Natural killer cell (primary cell): Measurements from ENCODE around the gene ZYG11A. TPM values are rescaled to one million over a fixed set of nuclear protein-coding genes. Genes with fewer than 3 reads are reported as not detected.
"Not testable (repeated sequence)": the region's sequence is repeated elsewhere in the genome, so short reads cannot be mapped to it uniquely, and the experiment has no call there.

Experiments
- ATAC-seq, 3 donors: fragments of 150-1000 bp in 2 of 3; fragments of 200-7000 bp in 1 of 3; cut with Tn5 transposase; 1 replicate in 1 of 3; 2 replicates in 2 of 3; pipeline ENCODE4 v1.10.0; 2021; ENCODE audit warnings: mild to moderate bottlenecking in 2 of 3, moderate library complexity in 2 of 3
- DNase-seq, 2 donors: peaks; one replicate each; pipeline versions ENCODE4 v3.0.0 to v3.0.0-alpha.2; 2013 to 2021; ENCODE audit warnings: mixed read lengths in 1 of 2
- H3K27ac ChIP-seq: one replicate; pipeline ENCODE4 v1.5.1; 2013; ENCODE audit warnings: mild to moderate bottlenecking, low read length
- H3K27me3 ChIP-seq: one replicate; pipeline ENCODE4 v1.6.1; 2013; ENCODE audit warnings: low read length; ENCODE audit not compliant: control insufficient read depth, insufficient read depth
- H3K36me3 ChIP-seq: one replicate; pipeline ENCODE4 v1.6.1; 2013; ENCODE audit warnings: low read length; ENCODE audit not compliant: control insufficient read depth, insufficient read depth
- H3K4me1 ChIP-seq: one replicate; pipeline ENCODE4 v1.6.1; 2013; ENCODE audit warnings: low read length; ENCODE audit not compliant: control insufficient read depth, insufficient read depth
- H3K4me3 ChIP-seq: one replicate; pipeline ENCODE4 v1.5.1; 2013; ENCODE audit warnings: low read length
- H3K9me3 ChIP-seq: one replicate; pipeline ENCODE4 v1.6.1; 2013; ENCODE audit warnings: low read length; ENCODE audit not compliant: control insufficient read depth, insufficient read depth
- H3K27ac Mint-ChIP-seq, 2 donors: one replicate each; pipeline ENCODE4 v1.8.0; 2022; ENCODE audit warnings: mild to moderate bottlenecking in 2 of 2, mixed read lengths in 2 of 2, moderate library complexity in 1 of 2
- H3K27me3 Mint-ChIP-seq, 2 donors: one replicate each; pipeline ENCODE4 v1.8.0; 2022; ENCODE audit warnings: low read depth in 2 of 2, mixed read lengths in 2 of 2
- H3K36me3 Mint-ChIP-seq: one replicate; pipeline ENCODE4 v1.8.0; 2022; ENCODE audit warnings: mixed read lengths
- H3K4me1 Mint-ChIP-seq, 2 donors: one replicate each; pipeline ENCODE4 v1.8.0; 2022; ENCODE audit warnings: mixed read lengths in 2 of 2
- H3K4me3 Mint-ChIP-seq: one replicate; pipeline ENCODE4 v1.8.0; 2022; ENCODE audit warnings: mild to moderate bottlenecking, moderate library complexity, mixed read lengths
- H3K9me3 Mint-ChIP-seq, 2 donors: one replicate each; pipeline ENCODE4 v1.8.0; 2022; ENCODE audit warnings: mixed read lengths in 2 of 2
- CTCF ChIP-seq: fragments of 200-600 bp; IDR thresholded peaks from one replicate; pipeline ENCODE4 v1.8.0; 2022; ENCODE audit warnings: antibody characterized with exemption
- WGBS: methylation state at CpG from one replicate; pipeline ENCODE4 v1.1.7; 2013; ENCODE audit warnings: missing lambda C conversion rate; ENCODE audit not compliant: insufficient coverage; 5-methylcytosine and 5-hydroxymethylcytosine counted together
- intact Hi-C: fragments of 100-400 bp; cut with micrococcal nuclease; formaldehyde crosslinking; loops from one replicate; pipeline ENCODE4 v1.14.2; 2022
- total RNA-seq, 4 donors: library from RNA; stranded (reverse); fragments of 120-200 nt in 1 of 4; gene quantifications; one replicate each; pipeline versions ENCODE4 v1.2.3 to v1.2.4, GENCODE V29; 2013 to 2022

The ZYG11A gene
- total RNA-seq, 3 donors from 2014 or later (not counting 1 experiment from before 2014, with no cell fraction given): 0.58 TPM; not detected in 2

GRCh38 chr1:52801011-52801410 is 41.5 kb upstream of the ZYG11A start:
- H3K36me3 Mint-ChIP-seq: no peaks in the 10 kb centered on the region
- ATAC-seq (no peak), DNase-seq (no peak)
- intact Hi-C loops: no loop called here
- H3K9me3 Mint-ChIP-seq: no peaks in the 10 kb centered on the region
- TF ChIP-seq CTCF: no peak
- H3K36me3 ChIP-seq: peaks cover 4% of the 10 kb centered on the region
- no peak overlapping the region for H3K27ac Mint-ChIP-seq
- H3K4me1 ChIP-seq: no peaks in the 10 kb centered on the region
- no peak overlapping the region for H3K4me3 Mint-ChIP-seq
- no peaks in the 10 kb centered on the region for H3K27me3 ChIP-seq
- H3K27me3 Mint-ChIP-seq: no peaks in the 10 kb centered on the region
- H3K9me3 ChIP-seq: no peaks in the 10 kb centered on the region
- no peaks in the 10 kb centered on the region for H3K4me1 Mint-ChIP-seq
- no peak overlapping the region for H3K27ac ChIP-seq
- H3K4me3 ChIP-seq: no peak overlapping the region

GRCh38 chr1:52804083-52804482 is 38.5 kb upstream of the ZYG11A start:
- H3K4me3 ChIP-seq, H3K27ac Mint-ChIP-seq, H3K27me3 ChIP-seq, H3K9me3 ChIP-seq, ATAC-seq, intact Hi-C loops, DNase-seq, H3K27me3 Mint-ChIP-seq, H3K4me1 ChIP-seq, H3K27ac ChIP-seq, H3K4me3 Mint-ChIP-seq, H3K9me3 Mint-ChIP-seq, H3K36me3 ChIP-seq, H3K4me1 Mint-ChIP-seq, H3K36me3 Mint-ChIP-seq: not testable (repeated sequence)
- WGBS: 95% methylated on average over 3 of the region's 3 CpGs

- H3K9me3 Mint-ChIP-seq: no peaks in the 10 kb centered on the region
- DNase-seq: no peak
- Histone ChIP-seq H3K27me3 (no peaks in the 10 kb centered on the region), H3K4me1 (no peaks in the 10 kb centered on the region), H3K4me3 (no peak overlapping the region), H3K36me3 (peaks cover 14% of the 10 kb centered on the region), H3K27ac (no peak overlapping the region), H3K9me3 (no peaks in the 10 kb centered on the region)
- whole genome bisulfite sequencing: 73% methylated on average over 2 of the region's 2 CpGs
- no peaks in the 10 kb centered on the region for H3K4me1 Mint-ChIP-seq
- TF ChIP-seq CTCF: no peak
- H3K36me3 Mint-ChIP-seq: no peaks in the 10 kb centered on the region
- H3K27me3 Mint-ChIP-seq: no peaks in the 10 kb centered on the region
- ATAC-seq: no peak
- intact Hi-C loops: no loop called here
- H3K27ac Mint-ChIP-seq: no peak overlapping the region
- no peak overlapping the region for H3K4me3 Mint-ChIP-seq
Observed at GRCh38 chr1:52814465-52814864, 28.1 kb upstream of the ZYG11A start.

- H3K4me3 ChIP-seq, H3K27me3 Mint-ChIP-seq, H3K27ac Mint-ChIP-seq, H3K9me3 Mint-ChIP-seq, H3K27ac ChIP-seq, ATAC-seq, H3K4me1 Mint-ChIP-seq, H3K4me3 Mint-ChIP-seq, H3K27me3 ChIP-seq, H3K4me1 ChIP-seq, DNase-seq, intact Hi-C loops, H3K36me3 Mint-ChIP-seq, H3K9me3 ChIP-seq: not testable (repeated sequence)
- H3K36me3 ChIP-seq: peaks cover 21% of the 10 kb centered on the region
- WGBS: 97% methylated on average over 5 of the region's 5 CpGs
Observed at GRCh38 chr1:52820830-52821229, 21.7 kb upstream of the ZYG11A start.

GRCh38 chr1:52825868-52826267 is 16.7 kb upstream of the ZYG11A start:
- TF ChIP-seq CTCF: peak; percentile 9
- ATAC-seq (peak in 2 of 3 donors; percentile 32 to 39), DNase-seq (peak in 1 of 2 donors; percentile 14)
- intact Hi-C loops: no loop called here
- no peak overlapping the region for H3K4me3 Mint-ChIP-seq
- Histone ChIP-seq H3K4me1 (no peaks in the 10 kb centered on the region), H3K27ac (no peak overlapping the region), H3K36me3 (peaks cover 13% of the 10 kb centered on the region), H3K27me3 (no peaks in the 10 kb centered on the region), H3K9me3 (no peaks in the 10 kb centered on the region), H3K4me3 (no peak overlapping the region)
- no peaks in the 10 kb centered on the region for H3K36me3 Mint-ChIP-seq
- no peak overlapping the region for H3K27ac Mint-ChIP-seq
- no peaks in the 10 kb centered on the region for H3K27me3 Mint-ChIP-seq
- no peaks in the 10 kb centered on the region for H3K4me1 Mint-ChIP-seq
- no CpG with 5 or more reads among the region's 1 CpG for WGBS
- no peaks in the 10 kb centered on the region for H3K9me3 Mint-ChIP-seq
